Skeletal muscle tissue (tissue), 4 donors: ENCODE measurements around the gene TUBA8. TPM values are rescaled to one million over a fixed set of nuclear protein-coding genes. Genes with fewer than 3 reads are reported as not detected.

ENCODE experiments used
- H3K27ac ChIP-seq: one replicate; pipeline ENCODE4 v1.7.0; 2013; ENCODE audit warnings: mild to moderate bottlenecking, low read depth, low read length, inconsistent platforms
- H3K27me3 ChIP-seq, 3 donors: one replicate each; pipeline ENCODE4 v1.7.0; 2013; ENCODE audit warnings: low read length in 3 of 3; ENCODE audit not compliant: control insufficient read depth in 3 of 3, insufficient read depth in 3 of 3
- H3K36me3 ChIP-seq, 3 donors: one replicate each; pipeline ENCODE4 v1.7.0; 2013; ENCODE audit warnings: low read length in 3 of 3; ENCODE audit not compliant: control insufficient read depth in 3 of 3, insufficient read depth in 3 of 3
- H3K4me1 ChIP-seq, 3 donors: one replicate each; pipeline ENCODE4 v1.7.0; 2013; ENCODE audit warnings: low read length in 3 of 3, mild to moderate bottlenecking in 3 of 3; ENCODE audit not compliant: control insufficient read depth in 3 of 3, insufficient read depth in 3 of 3
- H3K4me3 ChIP-seq, 3 donors: one replicate each; pipeline ENCODE4 v1.7.0; 2013; ENCODE audit warnings: low read length in 3 of 3
- H3K9ac ChIP-seq, 3 donors: one replicate each; pipeline ENCODE4 v1.7.0; 2013; ENCODE audit warnings: low read length in 3 of 3, mild to moderate bottlenecking in 3 of 3, moderate library complexity in 2 of 3, low read depth in 1 of 3
- H3K9me3 ChIP-seq, 3 donors: one replicate each; pipeline ENCODE4 v1.7.0; 2013; ENCODE audit warnings: low read length in 3 of 3; ENCODE audit not compliant: control insufficient read depth in 3 of 3
- total RNA-seq: library from RNA; depleted of rRNA; stranded (reverse); fragments of >200 nt; gene quantifications from one replicate; pipeline ENCODE4 v1.2.3, GENCODE V29; 2014
- donor health status: Osteomylitis.

TUBA8 gene
- total RNA-seq, 1 donor from 2014 or later: 21.9 TPM

DNA sequence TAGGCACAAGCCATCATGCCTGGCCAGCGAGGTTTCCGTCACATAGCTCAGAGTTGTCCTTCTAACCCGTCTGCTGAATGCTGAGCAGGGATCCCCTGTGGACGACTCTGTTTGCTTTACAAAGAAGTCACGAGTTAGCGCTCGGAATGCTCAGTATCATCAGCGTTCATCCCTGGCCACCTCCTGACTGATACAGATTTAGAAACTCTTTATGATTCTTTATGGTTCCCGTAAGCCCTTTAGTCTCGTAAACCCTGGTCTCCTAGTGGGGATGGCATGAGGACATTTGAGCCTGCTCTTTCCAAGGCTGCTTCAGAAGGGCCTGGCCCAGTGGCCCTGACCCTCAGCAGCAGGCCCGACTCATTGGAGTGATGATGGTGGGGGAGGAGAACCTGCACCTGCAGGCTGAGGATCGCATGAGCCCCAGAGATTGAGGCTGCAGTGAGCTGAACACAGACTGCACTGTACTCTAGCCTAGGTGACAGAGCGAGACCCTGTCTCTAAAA lies 23.2 kb upstream of the TUBA8 start:
- Histone ChIP-seq H3K4me1 (peaks cover 16 to 36% (median 24%) of the 10 kb centered on the region in 3 donors), H3K9ac (no peak overlapping the region), H3K4me3 (no peak overlapping the region), H3K27me3 (no peaks in the 10 kb centered on the region), H3K36me3 (peaks cover 35 to 50% (median 39%) of the 10 kb centered on the region in 3 donors), H3K9me3 (no peaks in the 10 kb centered on the region), H3K27ac (no peak overlapping the region)

DNA sequence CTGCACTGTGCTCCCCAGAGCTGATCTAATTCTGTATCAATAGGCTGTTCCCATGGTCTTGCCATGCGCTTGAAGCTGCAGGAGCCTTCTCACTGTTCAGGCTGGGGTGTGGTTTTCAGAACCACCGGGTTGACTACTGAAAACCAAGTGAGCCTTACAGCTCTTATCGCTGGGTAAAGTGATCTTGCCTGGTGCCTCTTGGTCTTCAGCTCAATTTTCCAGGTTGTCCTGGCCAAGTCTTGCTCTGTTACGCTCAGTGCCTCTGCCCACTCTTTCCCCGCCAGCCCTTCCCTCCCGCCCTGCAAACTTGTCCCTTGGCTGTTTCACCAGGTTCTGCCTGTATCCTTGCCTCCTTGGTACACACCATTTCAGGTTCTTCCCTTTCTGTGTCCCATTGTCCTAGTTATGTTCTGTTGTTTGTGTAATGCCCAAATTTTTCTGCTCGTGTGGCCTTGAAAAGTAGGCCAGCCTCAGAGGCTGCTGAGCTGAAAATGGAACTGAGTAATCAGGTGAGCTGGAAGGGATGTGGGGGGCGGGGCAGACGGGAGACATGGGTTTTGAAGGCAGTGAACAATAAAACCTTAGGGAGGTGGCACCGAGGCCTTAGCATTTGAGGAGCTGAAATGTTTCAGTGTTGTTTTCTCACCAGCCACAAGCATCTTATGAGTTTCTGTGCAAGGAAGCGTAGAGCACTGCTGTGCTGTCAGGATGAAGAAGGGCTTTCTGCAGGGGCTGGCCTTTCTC lies 21.6 kb upstream of the TUBA8 start:
- peaks cover 21 to 39% (median 25%) of the 10 kb centered on the region in 3 donors for H3K36me3 ChIP-seq
- peaks cover 16 to 36% (median 24%) of the 10 kb centered on the region in 3 donors for H3K4me1 ChIP-seq

DNA sequence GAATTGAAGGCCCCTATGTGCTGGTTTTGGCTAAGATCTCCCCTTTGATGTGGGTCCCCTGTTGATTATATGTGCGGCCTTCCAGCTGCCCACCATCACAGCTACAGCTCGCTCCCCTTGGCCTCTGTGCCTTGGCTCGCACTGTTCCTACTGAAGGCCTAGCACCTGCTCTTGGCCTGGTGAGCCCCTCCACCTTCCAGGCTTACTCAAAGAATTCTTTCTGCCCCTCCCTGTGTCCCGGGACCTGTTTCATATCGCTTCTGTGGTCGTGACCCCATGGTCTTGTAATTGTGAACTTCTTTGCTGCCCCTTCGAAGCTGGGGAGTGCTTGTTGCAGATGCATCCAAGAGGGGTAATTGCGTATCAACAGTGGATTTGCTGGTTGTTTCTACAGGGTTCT lies 20.3 kb upstream of the TUBA8 start:
- no peaks in the 10 kb centered on the region for H3K9me3 ChIP-seq
- H3K9ac ChIP-seq: peak overlapping the region in 1 of 3 donors; percentile 16
- peaks cover 16 to 34% (median 20%) of the 10 kb centered on the region in 3 donors for H3K36me3 ChIP-seq
- H3K27me3 ChIP-seq: no peaks in the 10 kb centered on the region
- peaks cover 16 to 37% (median 24%) of the 10 kb centered on the region in 3 donors for H3K4me1 ChIP-seq
- H3K4me3 ChIP-seq: no peak overlapping the region
- peak overlapping the region; percentile 12 for H3K27ac ChIP-seq

More for the DNA sequence above, 21.6 kb upstream of the TUBA8 start:
- Histone ChIP-seq H3K4me3 (peak overlapping the region in 1 of 3 donors; percentile 22), H3K27ac (peak overlapping the region; percentile 56), H3K9me3 (no peaks in the 10 kb centered on the region), H3K27me3 (no peaks in the 10 kb centered on the region), H3K9ac (peak overlapping the region in 1 of 3 donors; percentile 70)

DNA sequence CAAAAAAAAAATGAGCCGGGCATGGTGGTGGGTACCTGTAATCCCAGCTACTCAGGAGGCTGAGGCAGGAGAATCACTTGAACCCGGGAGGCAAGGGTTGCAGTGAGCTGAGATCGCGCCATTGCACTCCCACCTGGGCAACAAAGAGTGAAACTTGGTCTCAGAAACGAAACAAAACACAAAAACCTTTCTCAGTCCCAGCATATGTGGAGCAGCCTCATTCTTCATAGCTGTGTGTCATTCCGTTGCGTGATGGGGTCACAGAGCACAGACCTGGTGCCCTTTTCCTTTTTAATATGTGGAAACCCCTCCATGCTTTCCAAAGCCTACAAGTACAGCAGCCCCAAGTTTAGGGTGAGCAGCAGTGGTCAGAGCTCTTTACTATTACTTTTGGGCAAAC lies 19.1 kb upstream of the TUBA8 start:
- peaks cover 16 to 40% (median 24%) of the 10 kb centered on the region in 3 donors for H3K4me1 ChIP-seq
- H3K4me3 ChIP-seq: peak overlapping the region; percentile 65 to 71 (median 68)
- H3K36me3 ChIP-seq: peaks cover 16 to 28% (median 19%) of the 10 kb centered on the region in 3 donors

DNA sequence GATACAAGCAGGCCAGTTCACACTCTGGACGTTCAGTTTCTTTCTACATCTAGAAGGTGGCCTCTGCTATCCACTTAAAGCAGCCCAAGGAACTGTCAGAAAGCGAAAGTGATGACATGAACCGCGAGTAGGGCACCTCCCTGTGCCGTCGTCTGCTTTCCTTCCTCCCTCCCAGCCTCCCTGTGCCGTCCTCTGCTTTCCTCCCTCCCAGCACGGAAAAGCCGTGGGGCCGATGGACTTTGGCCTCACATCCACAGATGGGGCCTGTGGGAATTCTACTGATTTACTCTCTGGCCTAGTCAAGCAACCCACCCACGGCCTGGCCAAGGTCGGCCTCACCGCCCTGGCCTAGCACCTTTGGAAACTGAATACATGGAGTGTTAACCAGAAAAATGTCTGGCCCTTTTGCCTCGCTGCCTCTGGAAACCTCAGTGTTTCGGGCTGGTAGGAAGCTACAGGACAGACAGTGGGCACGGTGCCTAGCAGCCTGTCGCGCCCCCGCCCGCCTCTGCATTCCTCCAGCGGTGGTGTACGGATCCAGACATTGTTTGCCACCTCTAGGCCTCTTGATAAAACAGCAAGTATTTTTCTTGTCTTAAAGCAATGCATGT lies 18.6 kb upstream of the TUBA8 start:
- Histone ChIP-seq H3K9ac (peak overlapping the region; percentile 79 to 89 (median 82)), H3K4me3 (peak overlapping the region; percentile 65 to 71 (median 68)), H3K9me3 (no peaks in the 10 kb centered on the region), H3K36me3 (peaks cover 16 to 26% (median 19%) of the 10 kb centered on the region in 3 donors), H3K27me3 (no peaks in the 10 kb centered on the region), H3K4me1 (peaks cover 16 to 40% (median 24%) of the 10 kb centered on the region in 3 donors), H3K27ac (peak overlapping the region; percentile 87)

More for the DNA sequence above, 19.1 kb upstream of the TUBA8 start:
- Histone ChIP-seq H3K27me3 (no peaks in the 10 kb centered on the region), H3K9ac (peak overlapping the region; percentile 79 to 89 (median 82)), H3K9me3 (no peaks in the 10 kb centered on the region), H3K27ac (peak overlapping the region; percentile 87)

DNA sequence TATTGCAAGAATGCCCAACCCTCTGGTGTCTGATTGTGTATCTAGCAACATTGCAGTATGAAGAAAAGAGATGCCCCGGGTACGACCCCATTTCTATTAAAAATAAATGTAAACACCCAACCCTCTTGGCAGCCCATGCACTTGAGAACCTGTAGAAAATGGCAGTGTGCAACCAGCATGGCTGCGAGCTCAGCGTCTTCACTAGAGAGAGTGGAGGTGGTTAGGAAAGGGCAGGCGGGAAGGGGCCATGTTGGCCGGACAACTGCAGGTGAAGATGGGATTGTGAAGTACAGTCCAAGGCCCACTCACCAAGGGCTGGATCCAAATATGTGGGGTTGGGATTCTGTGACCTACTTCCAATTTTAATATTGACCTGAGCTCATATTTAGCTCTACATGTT lies 16.9 kb upstream of the TUBA8 start:
- Histone ChIP-seq H3K4me1 (peaks cover 15 to 29% (median 18%) of the 10 kb centered on the region in 3 donors), H3K9ac (no peak overlapping the region), H3K36me3 (peaks cover 2 to 12% (median 6%) of the 10 kb centered on the region in 3 donors), H3K27me3 (no peaks in the 10 kb centered on the region), H3K9me3 (no peaks in the 10 kb centered on the region), H3K4me3 (no peak overlapping the region), H3K27ac (no peak overlapping the region)

DNA sequence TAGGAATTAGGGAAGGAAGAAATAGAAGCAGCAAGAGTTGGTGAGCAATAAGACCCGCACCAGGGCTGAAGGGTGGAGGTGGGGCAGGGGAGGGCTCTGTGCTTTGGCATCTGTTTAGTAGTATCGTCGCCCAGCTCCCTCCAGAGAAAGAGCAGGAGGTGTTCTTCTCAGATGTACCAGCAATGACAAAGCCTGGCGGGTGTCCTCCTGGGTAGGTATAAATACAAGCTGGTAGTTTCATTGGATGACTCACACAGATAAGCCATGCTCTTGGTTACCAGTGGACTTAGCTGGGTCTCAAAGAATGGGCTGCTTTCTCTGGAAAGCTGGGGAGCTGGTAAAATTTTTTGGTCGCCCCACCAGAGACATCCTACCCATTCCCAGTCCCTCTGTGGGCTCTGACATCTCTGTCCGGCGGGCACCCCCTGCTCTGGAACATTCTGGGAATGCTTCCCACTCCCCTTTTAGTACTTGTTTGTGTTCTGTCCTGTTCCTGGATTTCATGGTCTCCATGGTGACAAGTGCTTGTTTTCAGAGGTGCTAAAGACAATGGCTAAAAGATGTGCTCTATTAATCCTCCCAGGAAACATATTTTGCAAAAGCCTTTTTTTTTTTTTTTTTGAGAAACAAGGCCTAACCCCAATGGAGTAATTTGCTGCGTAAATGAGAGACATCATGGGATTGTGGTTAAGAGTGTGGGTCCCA lies 15.4 kb upstream of the TUBA8 start:
- Histone ChIP-seq H3K4me3 (no peak overlapping the region), H3K36me3 (peaks cover 1 to 2% (median 2%) of the 10 kb centered on the region in 3 donors), H3K4me1 (peaks cover 7 to 19% (median 12%) of the 10 kb centered on the region in 3 donors), H3K9me3 (no peaks in the 10 kb centered on the region), H3K27me3 (no peaks in the 10 kb centered on the region), H3K27ac (no peak overlapping the region), H3K9ac (no peak overlapping the region)

DNA sequence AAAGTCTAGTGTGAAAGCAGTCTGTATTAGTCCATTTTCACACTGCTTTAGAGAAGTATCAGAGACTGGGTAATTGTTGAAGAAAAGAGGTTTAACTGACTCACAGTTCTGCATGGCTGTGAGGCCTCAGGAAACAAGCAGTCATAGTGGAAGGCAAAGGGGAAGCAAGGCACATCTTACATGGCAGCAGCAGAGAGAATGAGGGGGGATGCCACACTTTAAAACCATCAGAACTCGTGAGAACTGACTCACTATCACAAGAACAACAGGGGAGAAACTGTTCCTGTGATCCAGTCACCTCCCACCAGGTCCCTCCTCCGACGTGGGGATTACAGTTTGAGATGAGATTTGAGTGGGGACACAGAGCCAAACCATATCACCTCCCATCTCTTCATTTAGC lies 13.8 kb upstream of the TUBA8 start:
- Histone ChIP-seq H3K9ac (no peak overlapping the region), H3K27ac (no peak overlapping the region), H3K4me1 (peaks cover 4 to 15% (median 14%) of the 10 kb centered on the region in 3 donors), H3K36me3 (peaks cover 0 to 5% (median 0%) of the 10 kb centered on the region in 3 donors), H3K27me3 (no peaks in the 10 kb centered on the region), H3K9me3 (no peaks in the 10 kb centered on the region), H3K4me3 (no peak overlapping the region)

DNA sequence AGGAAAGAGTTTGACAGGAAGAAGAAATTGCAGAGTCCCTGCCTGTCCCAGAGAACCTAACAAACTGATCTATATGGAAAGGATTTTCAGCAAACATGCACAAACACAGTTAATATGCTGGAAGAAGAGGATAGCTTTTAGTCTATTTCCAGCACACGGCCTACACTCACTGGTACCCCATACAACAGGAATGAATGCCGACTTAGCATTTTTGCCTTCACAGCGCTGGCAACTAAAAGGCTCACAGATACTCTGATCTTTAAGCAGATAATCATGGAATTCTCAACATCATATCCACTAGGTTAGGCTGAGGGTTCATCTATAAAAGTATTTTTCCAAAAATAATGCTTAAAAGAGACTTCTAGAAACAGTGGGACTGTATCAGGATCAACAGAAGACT lies 9.8 kb upstream of the TUBA8 start:
- H3K27me3 ChIP-seq: no peaks in the 10 kb centered on the region
- no peak overlapping the region for H3K9ac ChIP-seq
- H3K4me3 ChIP-seq: no peak overlapping the region
- H3K27ac ChIP-seq: no peak overlapping the region
- no peaks in the 10 kb centered on the region for H3K9me3 ChIP-seq
- peaks cover 0 to 12% (median 10%) of the 10 kb centered on the region in 3 donors for H3K4me1 ChIP-seq
- peaks cover 0 to 5% (median 0%) of the 10 kb centered on the region in 3 donors for H3K36me3 ChIP-seq
